Memory B cell (primary cell): ENCODE data around the gene HTRA1.

Source experiments
- ATAC-seq: fragments of 150-1000 bp; cut with Tn5 transposase; 2 replicates; pipeline ENCODE4 v1.10.0; 2021; ENCODE audit warnings: low read depth, mild to moderate bottlenecking, moderate library complexity
- DNase-seq, 2 donors: peaks; one replicate each; pipeline ENCODE4 v3.0.0; 2022; ENCODE audit warnings: low spot score in 2 of 2
- H3K27ac Mint-ChIP-seq: one replicate; pipeline ENCODE4 v1.8.0; 2022; ENCODE audit warnings: mild to moderate bottlenecking, moderate library complexity, mixed read lengths
- H3K27me3 Mint-ChIP-seq: one replicate; pipeline ENCODE4 v1.8.0; 2022; ENCODE audit warnings: mixed read lengths
- H3K36me3 Mint-ChIP-seq: one replicate; pipeline ENCODE4 v1.8.0; 2022; ENCODE audit warnings: mild to moderate bottlenecking, mixed read lengths
- H3K4me1 Mint-ChIP-seq: one replicate; pipeline ENCODE4 v1.8.0; 2022; ENCODE audit warnings: mixed read lengths
- H3K4me3 Mint-ChIP-seq: one replicate; pipeline ENCODE4 v1.8.0; 2022; ENCODE audit warnings: mild to moderate bottlenecking, moderate library complexity, mixed read lengths
- H3K9me3 Mint-ChIP-seq: one replicate; pipeline ENCODE4 v1.8.0; 2022; ENCODE audit warnings: mixed read lengths

HTRA1 gene

DNA sequence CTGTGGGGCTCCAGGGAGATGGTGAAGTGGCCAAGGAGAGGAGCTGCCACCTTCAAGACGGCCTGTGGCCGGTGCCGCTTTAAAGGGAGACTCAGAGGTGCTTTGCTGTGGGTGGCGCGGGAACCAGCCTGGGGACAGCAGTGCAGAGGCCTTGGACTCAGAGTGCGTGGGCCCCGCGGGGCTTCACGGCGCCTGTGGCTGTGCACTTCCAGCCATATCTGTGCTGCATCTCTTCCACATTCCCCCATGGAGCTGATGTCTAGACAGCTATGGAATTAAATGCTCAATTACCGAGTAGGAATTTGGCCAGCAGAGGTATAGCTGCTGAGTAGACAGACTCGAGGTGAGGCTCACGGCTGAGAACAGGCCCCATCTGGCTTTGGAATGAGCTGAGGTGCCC lies 41.7 kb downstream of the HTRA1 start:
- peaks cover 2% of the 10 kb centered on the region for H3K27me3 Mint-ChIP-seq
- ATAC-seq, result no peak
- H3K4me3 Mint-ChIP-seq, result no peak overlapping the region
- H3K9me3 Mint-ChIP-seq, result no peaks in the 10 kb centered on the region
- no peak for DNase-seq
- no peaks in the 10 kb centered on the region for H3K4me1 Mint-ChIP-seq
- H3K36me3 Mint-ChIP-seq, result no peaks in the 10 kb centered on the region
- no peak overlapping the region for H3K27ac Mint-ChIP-seq

DNA sequence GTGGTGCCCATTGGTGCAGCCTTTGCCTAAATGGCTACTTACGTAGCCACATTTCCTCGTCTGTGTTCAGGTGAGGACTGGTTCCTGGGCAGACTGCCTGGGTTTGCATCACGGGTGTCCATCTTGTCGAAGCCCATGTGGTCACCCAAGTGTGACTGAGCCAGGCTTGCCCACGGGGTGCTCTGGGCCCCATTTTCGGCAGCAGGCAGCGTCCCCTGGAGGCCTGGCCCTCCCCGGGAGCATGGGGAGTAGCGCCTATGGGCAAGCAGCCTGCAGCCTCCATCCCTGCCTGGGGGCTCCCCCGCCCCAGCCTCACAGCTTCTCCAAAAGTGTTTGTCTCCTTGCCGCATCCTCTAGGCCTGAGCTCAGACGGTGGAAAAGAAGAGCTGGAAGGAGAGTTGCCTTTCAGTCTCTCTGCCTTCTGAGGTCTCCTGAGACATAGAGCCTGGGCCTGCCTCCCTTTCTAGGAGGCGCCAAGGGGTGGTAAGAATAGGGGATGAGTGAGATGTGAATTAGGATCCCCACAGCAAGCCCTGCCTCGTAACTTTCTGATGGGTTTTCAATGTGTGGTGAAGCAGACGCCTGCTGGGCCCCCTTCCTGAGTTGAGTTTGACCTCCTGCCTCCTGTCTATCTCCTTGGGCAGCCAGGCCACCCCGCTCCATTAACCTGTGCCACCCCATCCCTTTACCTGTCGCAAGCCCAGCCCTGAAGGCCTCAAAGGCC lies 42.7 kb downstream of the HTRA1 start:
- H3K27me3 Mint-ChIP-seq, result peaks cover 2% of the 10 kb centered on the region
- ATAC-seq (no peak), DNase-seq (no peak)
- H3K9me3 Mint-ChIP-seq, result no peaks in the 10 kb centered on the region
- H3K27ac Mint-ChIP-seq, result no peak overlapping the region
- no peak overlapping the region for H3K4me3 Mint-ChIP-seq
- no peaks in the 10 kb centered on the region for H3K4me1 Mint-ChIP-seq
- no peaks in the 10 kb centered on the region for H3K36me3 Mint-ChIP-seq

DNA sequence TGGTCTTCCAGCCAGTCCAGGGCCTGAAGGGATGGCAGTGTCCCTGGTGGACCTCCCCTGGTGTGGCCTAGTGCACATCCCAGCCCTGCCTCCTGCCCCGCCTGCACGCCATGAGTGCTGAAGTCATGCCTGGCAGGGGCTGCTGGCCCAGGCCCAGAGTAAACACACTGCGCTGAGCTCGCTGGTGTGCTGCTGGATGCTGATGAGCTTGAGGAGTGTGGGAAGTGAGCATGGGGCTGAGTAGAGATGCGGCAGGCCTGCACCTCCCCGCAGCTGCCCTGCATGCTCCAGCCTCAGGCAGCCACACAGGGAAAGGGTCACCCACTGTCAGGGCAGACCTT lies 43.2 kb downstream of the HTRA1 start:
- Mint-ChIP-seq H3K36me3 (no peaks in the 10 kb centered on the region), H3K27me3 (peaks cover 2% of the 10 kb centered on the region), H3K9me3 (no peaks in the 10 kb centered on the region), H3K4me3 (no peak overlapping the region), H3K27ac (no peak overlapping the region), H3K4me1 (no peaks in the 10 kb centered on the region)
- ATAC-seq (no peak), DNase-seq (no peak)

DNA sequence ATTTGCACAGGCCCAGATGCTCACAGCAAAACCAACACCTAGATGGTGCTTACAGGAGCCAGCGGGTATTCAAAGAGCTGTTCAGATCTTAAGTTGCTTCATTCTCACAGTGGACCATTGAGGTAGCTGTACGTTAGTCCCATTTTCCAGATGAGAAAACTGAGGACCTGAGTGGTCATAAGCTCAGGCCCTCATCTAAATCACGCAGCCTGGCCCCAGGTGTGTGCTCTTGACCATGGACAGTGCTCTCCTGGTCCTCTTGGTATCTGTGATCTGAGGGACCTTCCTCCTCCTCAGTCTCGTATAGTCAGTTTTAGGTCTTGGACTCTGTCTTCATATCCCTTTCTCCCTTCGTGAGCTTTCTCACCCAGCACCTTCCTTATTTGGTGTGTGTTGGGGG lies 43.7 kb downstream of the HTRA1 start:
- ATAC-seq (no peak), DNase-seq (no peak)
- Mint-ChIP-seq H3K4me3 (no peak overlapping the region), H3K27me3 (peaks cover 2% of the 10 kb centered on the region), H3K4me1 (no peaks in the 10 kb centered on the region), H3K9me3 (no peaks in the 10 kb centered on the region), H3K36me3 (no peaks in the 10 kb centered on the region), H3K27ac (no peak overlapping the region)

- no peak overlapping the region for H3K4me3 Mint-ChIP-seq
- H3K27ac Mint-ChIP-seq, result no peak overlapping the region
- DNase-seq, result no peak
- H3K27me3 Mint-ChIP-seq, result peaks cover 2% of the 10 kb centered on the region
- H3K36me3 Mint-ChIP-seq, result no peaks in the 10 kb centered on the region
- no peaks in the 10 kb centered on the region for H3K4me1 Mint-ChIP-seq
- no peaks in the 10 kb centered on the region for H3K9me3 Mint-ChIP-seq
- no peak for ATAC-seq
Measured at GRCh38 chr10:122505885-122506645, 44.7 kb downstream of the HTRA1 start.

- H3K36me3 Mint-ChIP-seq, result no peaks in the 10 kb centered on the region
Measured at GRCh38 chr10:122507616-122508015, 46.3 kb downstream of the HTRA1 start.

GRCh38 chr10:122508021-122508420 lies 46.7 kb downstream of the HTRA1 start:
- Mint-ChIP-seq H3K4me3 (no peak overlapping the region), H3K27me3 (no peaks in the 10 kb centered on the region), H3K9me3 (no peaks in the 10 kb centered on the region), H3K36me3 (no peaks in the 10 kb centered on the region), H3K27ac (no peak overlapping the region), H3K4me1 (no peaks in the 10 kb centered on the region)
- DNase-seq, result no peak
- ATAC-seq, result no peak

More at GRCh38 chr10:122507616-122508015, 46.3 kb downstream of the HTRA1 start:
- ATAC-seq (no peak), DNase-seq (no peak)
- H3K27ac Mint-ChIP-seq, result no peak overlapping the region
- H3K4me1 Mint-ChIP-seq, result no peaks in the 10 kb centered on the region
- H3K4me3 Mint-ChIP-seq, result no peak overlapping the region
- H3K9me3 Mint-ChIP-seq, result no peaks in the 10 kb centered on the region
- no peaks in the 10 kb centered on the region for H3K27me3 Mint-ChIP-seq

- Mint-ChIP-seq H3K27ac (no peak overlapping the region), H3K9me3 (no peaks in the 10 kb centered on the region), H3K36me3 (no peaks in the 10 kb centered on the region), H3K4me3 (no peak overlapping the region), H3K4me1 (no peaks in the 10 kb centered on the region), H3K27me3 (no peaks in the 10 kb centered on the region)
- ATAC-seq, result no peak
- no peak for DNase-seq
Measured at GRCh38 chr10:122509323-122509722, 48.0 kb downstream of the HTRA1 start.

DNA sequence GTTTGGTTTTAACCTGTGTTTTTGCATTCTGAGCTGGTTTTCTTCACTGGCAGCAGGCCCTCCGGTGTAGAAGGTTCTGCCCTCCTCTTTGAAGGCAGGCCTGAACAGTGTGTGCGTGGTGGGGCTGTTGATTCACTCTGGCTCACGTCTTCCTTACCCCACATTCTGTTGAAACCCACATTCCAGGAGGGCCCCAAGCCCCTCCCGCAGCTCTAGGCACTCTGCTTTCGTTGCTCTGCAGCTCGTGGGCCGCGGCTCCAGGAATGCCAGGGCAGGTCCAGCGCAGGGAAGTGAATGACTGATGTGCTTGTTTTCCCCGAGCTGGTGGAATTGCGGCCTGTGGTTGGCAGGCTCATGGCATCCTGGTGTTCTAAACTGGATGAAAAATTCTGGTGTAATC lies 49.0 kb downstream of the HTRA1 start:
- Mint-ChIP-seq H3K4me1 (no peaks in the 10 kb centered on the region), H3K4me3 (no peak overlapping the region), H3K36me3 (no peaks in the 10 kb centered on the region), H3K27ac (no peak overlapping the region), H3K27me3 (no peaks in the 10 kb centered on the region), H3K9me3 (no peaks in the 10 kb centered on the region)
- DNase-seq, result no peak
- no peak for ATAC-seq

- Mint-ChIP-seq H3K9me3 (no peaks in the 10 kb centered on the region), H3K36me3 (no peaks in the 10 kb centered on the region), H3K4me1 (no peaks in the 10 kb centered on the region), H3K4me3 (no peak overlapping the region), H3K27me3 (no peaks in the 10 kb centered on the region), H3K27ac (no peak overlapping the region)
- ATAC-seq (no peak), DNase-seq (no peak)
Measured at GRCh38 chr10:122510736-122511135, 49.4 kb downstream of the HTRA1 start.

DNA sequence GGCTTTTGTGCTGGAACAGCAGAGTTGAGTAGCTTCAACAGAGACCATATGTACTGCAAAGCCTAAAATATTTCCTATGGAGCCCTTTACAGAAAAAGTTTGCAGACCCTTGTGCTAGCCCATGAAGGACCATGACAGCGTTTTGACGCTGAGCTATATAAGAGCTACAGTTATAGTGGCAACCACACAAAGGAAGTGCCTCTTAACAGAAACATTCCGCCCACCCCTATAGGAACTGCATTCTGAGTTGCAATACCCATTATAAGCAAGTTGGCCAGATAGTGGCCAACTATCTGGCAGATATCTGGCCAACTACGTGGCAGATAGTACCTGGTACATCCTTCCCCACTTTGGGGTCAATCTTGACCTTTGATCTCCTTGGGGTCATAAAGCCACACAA lies 51.7 kb downstream of the HTRA1 start:
- Mint-ChIP-seq H3K27ac (no peak overlapping the region), H3K27me3 (no peaks in the 10 kb centered on the region), H3K4me3 (no peak overlapping the region), H3K36me3 (no peaks in the 10 kb centered on the region), H3K4me1 (no peaks in the 10 kb centered on the region), H3K9me3 (no peaks in the 10 kb centered on the region)
- DNase-seq (no peak), ATAC-seq (no peak)

- no peaks in the 10 kb centered on the region for H3K4me1 Mint-ChIP-seq
- no peak for DNase-seq
Measured at GRCh38 chr10:122514045-122514840, 52.9 kb downstream of the HTRA1 start.

GRCh38 chr10:122515022-122515424 lies 53.7 kb downstream of the HTRA1 start:
- Mint-ChIP-seq H3K27ac (no peak overlapping the region), H3K9me3 (no peaks in the 10 kb centered on the region)
- no peak for ATAC-seq

More at GRCh38 chr10:122514045-122514840, 52.9 kb downstream of the HTRA1 start:
- Mint-ChIP-seq H3K9me3 (no peaks in the 10 kb centered on the region), H3K4me3 (no peak overlapping the region), H3K36me3 (no peaks in the 10 kb centered on the region), H3K27ac (no peak overlapping the region), H3K27me3 (no peaks in the 10 kb centered on the region)
- no peak for ATAC-seq

GRCh38 chr10:122515588-122516231 lies 54.4 kb downstream of the HTRA1 start:
- Mint-ChIP-seq H3K4me3 (no peak overlapping the region), H3K9me3 (no peaks in the 10 kb centered on the region), H3K36me3 (no peaks in the 10 kb centered on the region), H3K27me3 (peaks cover 2% of the 10 kb centered on the region), H3K27ac (no peak overlapping the region), H3K4me1 (no peaks in the 10 kb centered on the region)
- ATAC-seq (no peak), DNase-seq (no peak)

More at GRCh38 chr10:122515022-122515424, 53.7 kb downstream of the HTRA1 start:
- no peak for DNase-seq
- Mint-ChIP-seq H3K4me3 (no peak overlapping the region), H3K27me3 (no peaks in the 10 kb centered on the region), H3K4me1 (no peaks in the 10 kb centered on the region), H3K36me3 (no peaks in the 10 kb centered on the region)
